GM18502 (cell line): Measurements from ENCODE around the gene MRPL30.
"Not testable (repeated sequence)": the region's sequence is repeated elsewhere in the genome, so short reads cannot be mapped to it uniquely, and the experiment has no call there.

Experiments used
- ATAC-seq: cut with Tn5 transposase; IDR thresholded peaks from one replicate; pipeline ENCODE4 v1.9.1; 2021; ENCODE audit warnings: mild to moderate bottlenecking; ENCODE audit not compliant: unreplicated experiment, poor library complexity

Gene MRPL30

GRCh38 chr2:99183025-99183424 lies 2.0 kb downstream of the MRPL30 start:
- no peak for ATAC-seq

DNA sequence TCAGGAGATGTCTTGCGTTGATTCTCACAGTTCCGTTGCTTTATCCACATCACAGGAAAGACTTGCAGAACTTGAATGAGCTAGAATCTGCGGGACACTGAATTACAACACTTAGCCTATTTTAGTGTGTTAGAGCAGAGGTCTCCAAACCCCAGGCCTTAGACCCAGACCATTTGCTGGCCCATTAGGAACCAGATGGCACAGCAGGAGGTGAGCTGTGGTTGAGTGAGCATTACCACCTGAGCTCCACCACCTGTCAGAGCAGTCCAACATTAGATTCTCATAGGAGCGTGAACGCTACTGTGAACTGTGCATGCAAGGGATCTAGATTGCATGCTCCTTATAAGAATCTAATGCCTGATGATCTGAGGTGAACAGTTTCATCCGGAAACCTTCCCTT lies 3.8 kb downstream of the MRPL30 start:
- no peak for ATAC-seq

- no peak for ATAC-seq
Observed at GRCh38 chr2:99187011-99187410, 6.0 kb downstream of the MRPL30 start.

GRCh38 chr2:99188357-99188756 lies 7.4 kb downstream of the MRPL30 start:
- no peak for ATAC-seq

- no peak for ATAC-seq
Observed at GRCh38 chr2:99190548-99190947, 9.6 kb downstream of the MRPL30 start.

DNA sequence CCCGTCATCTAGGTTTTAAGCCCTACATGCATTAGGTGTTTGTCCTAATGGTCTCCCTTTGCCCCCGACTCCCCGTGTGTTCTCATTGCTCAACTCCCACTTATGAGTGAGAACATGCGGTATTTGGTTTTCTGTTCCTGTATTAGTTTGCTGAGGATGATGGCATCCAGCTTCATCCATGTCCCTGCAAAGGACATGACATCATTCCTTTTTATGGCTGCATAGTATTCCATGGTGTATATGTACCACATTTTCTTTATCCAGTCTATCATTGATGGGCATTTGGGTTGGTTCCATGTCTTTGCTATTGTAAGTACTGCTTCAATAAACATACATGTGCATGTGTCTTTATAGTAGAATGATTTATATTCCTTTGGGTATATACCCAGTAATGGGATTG lies 11.4 kb downstream of the MRPL30 start:
- ATAC-seq, result not testable (repeated sequence)

DNA sequence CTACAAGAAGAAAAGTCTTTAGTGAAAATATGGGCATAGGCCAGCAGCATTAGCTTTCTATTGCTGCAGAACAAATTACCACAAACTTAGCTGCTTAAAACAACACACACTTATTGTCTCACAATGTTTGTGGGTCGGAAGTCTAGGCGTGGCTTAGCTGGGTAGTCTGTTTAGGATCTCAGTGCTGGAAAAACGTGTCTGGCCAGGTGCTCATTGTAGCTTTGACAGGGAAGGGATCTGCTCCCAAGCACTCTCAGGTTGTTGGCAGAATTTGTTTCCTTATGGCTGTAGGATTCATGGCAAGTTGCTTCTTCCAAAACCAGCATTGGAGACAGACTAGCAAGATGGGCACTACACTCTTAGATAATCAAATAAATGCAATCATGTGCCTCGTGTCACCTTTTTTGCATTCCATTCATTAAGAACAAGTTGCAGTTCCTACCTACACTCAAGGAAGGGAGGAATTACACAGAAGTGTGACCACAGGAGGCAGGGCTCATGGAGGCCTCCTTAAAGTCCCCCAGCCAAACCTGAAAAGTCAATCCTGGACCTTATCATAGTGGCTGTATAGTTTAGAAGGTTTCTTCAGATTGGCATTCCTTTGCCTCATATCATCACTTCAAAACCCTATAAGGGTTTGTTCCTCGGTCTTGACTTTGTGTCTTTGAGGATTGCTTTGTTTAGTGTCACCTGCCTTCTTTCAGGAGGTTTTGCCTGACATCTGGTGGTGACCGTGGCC lies 17.3 kb downstream of the MRPL30 start:
- ATAC-seq, result no peak

DNA sequence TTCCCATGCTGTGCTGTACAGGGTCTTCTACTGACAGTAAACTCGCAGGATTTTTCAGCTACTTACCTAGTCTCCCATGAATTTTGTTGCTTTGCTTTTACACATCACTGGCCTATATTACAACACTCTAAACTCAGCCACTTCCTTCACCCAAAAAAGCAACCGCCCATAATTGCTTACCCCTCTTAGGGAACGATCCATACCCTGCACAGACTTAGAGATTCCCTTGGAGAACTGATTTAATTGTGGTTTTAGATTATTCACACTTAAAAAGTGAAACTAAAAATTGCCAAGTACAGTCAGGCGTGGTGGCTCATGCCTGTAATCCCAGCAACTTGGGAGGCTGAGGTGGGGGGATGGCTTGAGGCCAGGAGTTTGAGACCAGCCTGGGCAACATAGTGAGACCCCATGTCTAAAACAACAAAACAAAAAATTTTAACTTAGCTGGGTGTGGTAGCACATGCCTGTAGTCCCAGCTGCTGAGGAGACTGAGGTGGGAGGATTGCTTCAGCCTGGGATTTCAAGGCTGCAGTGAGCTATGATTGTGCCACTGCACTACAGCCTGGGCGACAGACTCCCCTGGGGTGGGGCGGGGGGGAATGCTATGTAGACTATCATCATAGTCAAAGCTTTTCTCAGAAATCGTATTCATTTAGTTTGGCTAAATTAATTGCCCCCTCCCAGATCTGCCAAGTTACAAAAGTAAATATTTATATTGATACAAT lies 19.3 kb downstream of the MRPL30 start:
- no peak for ATAC-seq

DNA sequence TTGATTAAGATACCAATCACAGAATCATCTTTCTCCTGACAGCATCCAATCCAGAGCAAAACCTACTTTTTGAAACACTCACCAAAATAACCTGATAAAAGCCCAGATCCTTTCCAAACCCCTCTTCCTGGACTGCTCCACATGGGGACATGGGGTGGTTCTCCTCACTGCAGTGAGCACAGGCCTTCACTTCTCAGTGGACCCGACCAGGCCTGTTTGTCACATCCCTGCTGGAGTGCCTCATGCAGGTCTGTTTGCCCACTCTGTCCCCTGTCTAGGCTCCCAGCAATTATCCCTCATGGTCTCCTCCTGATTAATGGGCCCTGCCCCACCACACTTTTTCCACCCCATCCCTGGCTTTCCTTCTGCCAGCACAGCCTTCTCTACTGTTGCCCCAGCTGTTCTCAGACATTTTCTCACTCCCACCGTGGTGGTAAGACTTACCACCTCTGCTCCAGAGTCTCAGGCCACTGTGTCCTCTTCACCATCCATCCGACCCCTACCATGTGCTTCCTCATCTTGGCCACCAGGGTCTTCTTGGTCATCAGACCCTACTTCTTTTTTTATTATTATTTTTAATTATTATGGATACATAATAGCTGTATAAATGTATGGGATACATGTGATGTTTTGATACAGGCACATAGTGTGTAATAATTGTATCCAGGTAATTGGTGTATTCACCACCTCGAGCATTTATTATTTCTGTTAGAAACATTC lies 21.1 kb downstream of the MRPL30 start:
- ATAC-seq, result no peak

DNA sequence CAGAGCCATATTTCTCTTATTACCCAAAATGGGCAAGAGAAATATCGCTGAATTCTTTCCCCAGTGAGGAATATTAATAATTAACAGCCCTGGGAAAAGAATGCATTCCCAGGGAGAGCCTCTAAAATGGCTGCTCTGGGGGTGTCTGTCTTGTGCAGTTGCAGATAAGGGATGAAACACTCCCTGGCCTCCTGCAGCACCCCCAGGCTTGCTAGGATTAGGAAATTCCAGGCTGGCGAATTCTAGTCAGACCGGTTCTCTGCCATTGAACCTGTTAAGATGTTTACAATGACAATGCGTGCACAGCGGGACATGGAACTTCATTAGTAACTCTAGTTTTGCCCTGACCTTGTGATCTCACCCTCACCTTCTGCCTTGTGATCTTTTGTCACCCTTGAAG lies 24.5 kb downstream of the MRPL30 start:
- ATAC-seq, result no peak

DNA sequence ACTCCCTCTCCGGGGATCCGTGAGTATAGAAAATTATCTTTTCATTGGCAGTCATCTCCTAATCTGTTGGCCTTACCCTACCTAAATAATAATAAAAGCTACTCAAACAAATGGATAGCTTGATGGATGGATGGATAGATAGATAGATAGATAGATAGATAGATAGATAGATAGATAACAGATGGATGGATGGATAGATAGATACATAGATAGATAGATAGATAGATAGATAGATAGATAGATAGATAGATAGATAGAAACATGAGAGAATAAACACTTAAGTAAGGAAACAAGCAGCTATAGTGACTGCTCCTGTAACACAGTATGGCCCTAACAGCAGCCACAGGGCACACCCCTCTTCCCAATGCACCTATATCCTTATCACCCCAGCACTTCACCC lies 35.1 kb downstream of the MRPL30 start:
- ATAC-seq, result no peak

- no peak for ATAC-seq
Observed at GRCh38 chr2:99217929-99218501, 37.0 kb downstream of the MRPL30 start.

DNA sequence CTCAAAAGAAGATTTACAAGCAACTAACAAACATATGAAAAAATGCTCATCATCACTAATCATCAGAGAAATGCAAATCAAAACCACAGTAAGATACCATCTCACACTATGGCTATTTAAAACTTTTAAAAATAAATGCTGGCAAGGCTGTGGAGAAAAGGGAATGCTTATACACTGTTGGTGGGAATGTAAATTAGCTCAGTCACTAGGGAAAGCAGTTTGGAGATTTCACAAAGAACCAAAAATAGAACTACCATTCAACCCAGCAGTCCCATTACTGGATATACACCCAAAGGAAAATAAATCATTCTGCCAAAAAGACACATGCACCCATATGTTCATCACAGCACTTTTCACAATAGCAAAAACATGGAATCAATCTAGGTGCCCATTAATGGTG lies 52.2 kb downstream of the MRPL30 start:
- not testable (repeated sequence) for ATAC-seq

GRCh38 chr2:99238599-99238998 lies 57.6 kb downstream of the MRPL30 start:
- no peak for ATAC-seq

DNA sequence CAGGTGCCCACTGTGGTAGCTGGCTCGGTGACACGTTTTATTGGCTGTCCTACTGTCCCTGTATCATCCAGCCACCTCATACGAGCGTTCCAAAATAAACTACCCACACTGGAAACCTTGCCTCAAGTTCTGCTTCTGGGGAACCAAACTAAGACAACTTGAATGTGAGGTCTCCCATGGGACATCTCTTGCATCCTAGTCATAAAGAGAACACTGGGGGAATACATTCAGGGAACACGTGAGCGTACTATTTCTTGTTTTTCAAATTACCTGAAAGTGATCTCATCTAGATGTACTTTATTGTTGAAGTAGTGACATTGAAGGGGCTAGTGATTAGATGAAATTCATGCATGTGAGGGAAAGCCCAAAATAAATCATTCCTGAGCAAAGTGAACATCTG lies 59.4 kb downstream of the MRPL30 start:
- no peak for ATAC-seq

- no peak for ATAC-seq
Observed at GRCh38 chr2:99242151-99242550, 61.2 kb downstream of the MRPL30 start.
